Testis (tissue), 3 donors: Measurements from ENCODE around the gene GRID2. TPM values are rescaled to one million over a fixed set of nuclear protein-coding genes. Genes with fewer than 3 reads are reported as not detected.

Experiments
- DNase-seq: peaks from one replicate; pipeline ENCODE4 v3.0.0-alpha.2; 2019
- H3K27ac ChIP-seq, 2 donors: fragments of 200-600 bp; sonication (generic); one replicate each; pipeline ENCODE4 v1.5.1; 2019
- H3K27me3 ChIP-seq: fragments of 200-600 bp; sonication (generic); one replicate; pipeline ENCODE4 v1.5.1; 2019
- H3K36me3 ChIP-seq: fragments of 200-600 bp; sonication (generic); one replicate; pipeline ENCODE4 v1.5.1; 2017; ENCODE audit warnings: low read depth; ENCODE audit errors: missing control alignments
- H3K4me1 ChIP-seq: fragments of 200-600 bp; sonication (generic); one replicate; pipeline ENCODE4 v1.5.1; 2019
- H3K4me3 ChIP-seq, 2 donors: fragments of 200-600 bp; sonication (generic); one replicate each; pipeline ENCODE4 v1.5.1; 2017 to 2019
- H3K9me3 ChIP-seq: fragments of 200-600 bp; sonication (generic); one replicate; pipeline ENCODE4 v1.5.1; 2017
- POLR2A ChIP-seq: fragments of 450-650 bp; IDR thresholded peaks from one replicate; pipeline ENCODE4 v1.6.1; 2017; ENCODE audit warnings: antibody characterized with exemption, mild to moderate bottlenecking, moderate library complexity
- WGBS, 2 donors: methylation state at CpG; one replicate each; pipeline ENCODE4 v1.1.5; 2018; 5-methylcytosine and 5-hydroxymethylcytosine counted together
- intact Hi-C: fragments of 100-400 bp; cut with DNase I; formaldehyde crosslinking; loops from one replicate; pipeline ENCODE4 v1.15.1; 2023; ENCODE audit warnings: low total_unique reads
- polyA plus RNA-seq: library from polyadenylated mRNA; stranded (reverse); fragments of 350-450 nt; fragmentation: Illumina TruSeq; extraction: RNeasy Lipid Tissue Mini Kit (QIAGEN cat#74804); gene quantifications from one replicate; pipeline ENCODE4 v1.2.3, GENCODE V29; 2014; ENCODE audit warnings: low read depth, low replicate concordance; ENCODE audit not compliant: insufficient read depth
- total RNA-seq, 2 donors: library from RNA; depleted of rRNA; stranded (reverse); fragments of >200 nt; gene quantifications; one replicate each; pipeline ENCODE4 v1.2.3, GENCODE V29; 2016
- TF ChIP-seq, protein P1 (sequence below), 3 experiments: fragments of 450-650 bp in 2 of 3; fragments of 200-600 bp in 1 of 3; sonication (generic) in 1 of 3; IDR thresholded peaks; one replicate each; pipeline ENCODE4 v1.5.1; 2016 to 2019; ENCODE audit warnings: antibody characterized with exemption in 3 of 3, mild to moderate bottlenecking in 2 of 3, moderate library complexity in 1 of 3

Gene GRID2
- total and polyA plus RNA-seq, 3 donors from 2014 or later = 27.1 to 34.6 (median 32.7) TPM

- H3K9me3 ChIP-seq = no peaks in the 10 kb centered on the region
- no peak overlapping the region for H3K4me3 ChIP-seq
- no peaks in the 10 kb centered on the region for H3K27me3 ChIP-seq
- no peaks in the 10 kb centered on the region for H3K4me1 ChIP-seq
- 86 to 90% methylated on average over 3 of the region's 3 CpGs for WGBS, 2 donors
- intact Hi-C loops = no loop called here
- H3K36me3 ChIP-seq = no peaks in the 10 kb centered on the region
- H3K27ac ChIP-seq = no peak overlapping the region
- TF ChIP-seq POLR2A = no peak
- TF ChIP-seq, protein P1, sequence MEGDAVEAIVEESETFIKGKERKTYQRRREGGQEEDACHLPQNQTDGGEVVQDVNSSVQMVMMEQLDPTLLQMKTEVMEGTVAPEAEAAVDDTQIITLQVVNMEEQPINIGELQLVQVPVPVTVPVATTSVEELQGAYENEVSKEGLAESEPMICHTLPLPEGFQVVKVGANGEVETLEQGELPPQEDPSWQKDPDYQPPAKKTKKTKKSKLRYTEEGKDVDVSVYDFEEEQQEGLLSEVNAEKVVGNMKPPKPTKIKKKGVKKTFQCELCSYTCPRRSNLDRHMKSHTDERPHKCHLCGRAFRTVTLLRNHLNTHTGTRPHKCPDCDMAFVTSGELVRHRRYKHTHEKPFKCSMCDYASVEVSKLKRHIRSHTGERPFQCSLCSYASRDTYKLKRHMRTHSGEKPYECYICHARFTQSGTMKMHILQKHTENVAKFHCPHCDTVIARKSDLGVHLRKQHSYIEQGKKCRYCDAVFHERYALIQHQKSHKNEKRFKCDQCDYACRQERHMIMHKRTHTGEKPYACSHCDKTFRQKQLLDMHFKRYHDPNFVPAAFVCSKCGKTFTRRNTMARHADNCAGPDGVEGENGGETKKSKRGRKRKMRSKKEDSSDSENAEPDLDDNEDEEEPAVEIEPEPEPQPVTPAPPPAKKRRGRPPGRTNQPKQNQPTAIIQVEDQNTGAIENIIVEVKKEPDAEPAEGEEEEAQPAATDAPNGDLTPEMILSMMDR (IDR thresholded peaks at IDR 0.05) = no peak
- DNase-seq = no peak
Measured at GRCh38 chr4:92264163-92264562, 39.6 kb upstream of the GRID2 start.

- WGBS, 2 donors = 26 to 50% methylated on average over 1 of the region's 1 CpG
- TF ChIP-seq POLR2A = no peak
- TF ChIP-seq, protein P1 (IDR thresholded peaks at IDR 0.05) = no peak
Measured at GRCh38 chr4:92265021-92265420, 38.7 kb upstream of the GRID2 start.

GRCh38 chr4:92265798-92266197 is 38.0 kb upstream of the GRID2 start:
- Histone ChIP-seq H3K4me3 (no peak overlapping the region), H3K9me3 (no peaks in the 10 kb centered on the region), H3K27ac (no peak overlapping the region), H3K4me1 (no peaks in the 10 kb centered on the region), H3K27me3 (no peaks in the 10 kb centered on the region), H3K36me3 (no peaks in the 10 kb centered on the region)
- intact Hi-C loops = no loop called here
- no peak for DNase-seq
- TF ChIP-seq, protein P1 (IDR thresholded peaks at IDR 0.05) = no peak
- no peak for TF ChIP-seq POLR2A

More at GRCh38 chr4:92265021-92265420, 38.7 kb upstream of the GRID2 start:
- H3K4me3 ChIP-seq = no peak overlapping the region
- H3K27ac ChIP-seq = no peak overlapping the region
- H3K27me3 ChIP-seq = no peaks in the 10 kb centered on the region
- no peaks in the 10 kb centered on the region for H3K36me3 ChIP-seq
- no peaks in the 10 kb centered on the region for H3K4me1 ChIP-seq
- intact Hi-C loops = no loop called here
- no peaks in the 10 kb centered on the region for H3K9me3 ChIP-seq
- no peak for DNase-seq

- H3K4me1 ChIP-seq = no peaks in the 10 kb centered on the region
- no peak overlapping the region for H3K4me3 ChIP-seq
- intact Hi-C loops = no loop called here
- TF ChIP-seq POLR2A = no peak
- TF ChIP-seq, protein P1 (IDR thresholded peaks at IDR 0.05) = no peak
- no peak for DNase-seq
- H3K36me3 ChIP-seq = no peaks in the 10 kb centered on the region
- H3K27ac ChIP-seq = no peak overlapping the region
- no peaks in the 10 kb centered on the region for H3K27me3 ChIP-seq
- WGBS, 2 donors = 87 to 88% methylated on average over 3 of the region's 3 CpGs
- no peaks in the 10 kb centered on the region for H3K9me3 ChIP-seq
Measured at GRCh38 chr4:92266521-92266920, 37.2 kb upstream of the GRID2 start.

DNA sequence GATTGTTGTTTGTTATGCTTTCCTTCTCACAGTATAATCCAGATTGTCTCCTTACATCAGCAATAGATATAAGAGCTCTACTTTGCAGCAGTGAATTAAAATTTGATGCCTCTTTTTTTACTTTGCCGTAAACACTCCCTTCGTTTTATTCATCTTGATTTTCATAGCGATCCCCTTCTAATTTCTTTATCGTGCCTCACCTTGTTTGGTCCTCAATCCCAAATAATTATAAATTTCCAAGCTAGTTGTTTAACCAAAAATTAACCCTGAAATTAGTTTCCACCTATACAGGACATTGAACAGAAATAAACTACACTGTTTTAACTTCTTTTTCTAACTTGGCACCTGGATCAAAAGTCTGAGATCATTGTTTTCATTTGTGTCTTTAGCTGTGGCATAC is 35.1 kb upstream of the GRID2 start:
- Histone ChIP-seq H3K27me3 (no peaks in the 10 kb centered on the region), H3K9me3 (no peaks in the 10 kb centered on the region), H3K27ac (no peak overlapping the region), H3K36me3 (no peaks in the 10 kb centered on the region), H3K4me1 (no peaks in the 10 kb centered on the region), H3K4me3 (no peak overlapping the region)
- DNase-seq = no peak
- TF ChIP-seq, protein P1 (IDR thresholded peaks at IDR 0.05) = no peak
- TF ChIP-seq POLR2A = no peak
- 87 to 93% methylated on average over 4 of the region's 4 CpGs for WGBS, 2 donors
- intact Hi-C loops = no loop called here
